HCEC 1CT (cell line): ENCODE data around the gene RNU1-2.
"Not testable (repeated sequence)": the region's sequence is repeated elsewhere in the genome, so short reads cannot be mapped to it uniquely, and the experiment has no call there.

Experiments
- DNase-seq: peaks from one replicate; pipeline ENCODE4 v3.0.0-alpha.2; 2017

The RNU1-2 gene

GRCh38 chr1:16911851-16912721 lies 16.3 kb downstream of the RNU1-2 start:
- DNase-seq, result not testable (repeated sequence)

DNA sequence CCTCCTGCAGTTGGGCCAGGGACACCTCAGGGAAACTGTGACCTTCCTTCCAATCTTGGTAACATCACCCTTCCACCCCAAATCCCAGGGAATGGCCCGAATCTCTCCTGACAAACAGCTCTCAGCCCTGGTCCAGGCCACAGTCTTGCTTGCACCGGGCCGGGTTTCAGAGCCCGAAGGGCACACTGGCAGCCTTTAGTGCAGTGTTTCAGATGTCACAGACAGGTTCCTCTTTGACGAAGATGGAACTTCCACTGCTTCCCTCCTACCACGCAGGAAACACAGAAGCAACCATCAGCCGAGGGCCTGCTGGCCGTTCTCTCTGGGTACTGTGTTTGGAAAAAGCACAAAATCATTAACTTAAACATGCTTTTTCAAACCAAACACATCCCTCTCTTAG lies 17.0 kb downstream of the RNU1-2 start:
- not testable (repeated sequence) for DNase-seq

DNA sequence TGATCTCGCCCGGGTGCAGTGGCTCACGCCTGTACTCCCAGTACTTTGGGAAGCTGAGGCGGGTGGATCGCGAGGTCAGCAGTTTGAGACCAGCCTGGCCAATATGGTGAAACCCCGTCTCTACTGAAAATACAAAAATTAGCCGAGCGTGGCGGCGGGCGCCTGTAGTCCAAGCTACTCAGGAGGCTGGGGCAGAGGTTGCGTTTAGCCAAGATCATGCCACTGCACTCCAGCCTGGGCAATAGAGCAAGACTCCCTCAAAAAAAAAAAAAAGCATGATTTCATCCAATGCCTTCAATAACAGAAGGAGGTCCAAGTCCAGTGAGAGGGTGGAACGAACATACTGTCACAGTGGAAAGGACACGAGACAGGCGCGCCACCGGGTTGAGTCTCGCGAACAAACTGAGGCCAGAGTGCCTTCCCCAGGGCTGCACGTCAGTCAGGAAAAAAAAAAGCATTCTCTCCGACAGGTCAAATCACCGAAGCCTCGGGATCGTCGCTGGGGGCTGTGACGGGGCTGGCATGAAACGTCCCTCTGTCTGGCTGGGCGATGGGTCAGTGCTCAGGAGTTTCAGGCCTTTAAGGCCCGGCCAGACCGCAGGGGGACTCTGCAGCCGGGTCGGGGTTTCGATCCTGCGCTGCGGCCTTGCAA lies 17.5 kb downstream of the RNU1-2 start:
- DNase-seq, result no peak

DNA sequence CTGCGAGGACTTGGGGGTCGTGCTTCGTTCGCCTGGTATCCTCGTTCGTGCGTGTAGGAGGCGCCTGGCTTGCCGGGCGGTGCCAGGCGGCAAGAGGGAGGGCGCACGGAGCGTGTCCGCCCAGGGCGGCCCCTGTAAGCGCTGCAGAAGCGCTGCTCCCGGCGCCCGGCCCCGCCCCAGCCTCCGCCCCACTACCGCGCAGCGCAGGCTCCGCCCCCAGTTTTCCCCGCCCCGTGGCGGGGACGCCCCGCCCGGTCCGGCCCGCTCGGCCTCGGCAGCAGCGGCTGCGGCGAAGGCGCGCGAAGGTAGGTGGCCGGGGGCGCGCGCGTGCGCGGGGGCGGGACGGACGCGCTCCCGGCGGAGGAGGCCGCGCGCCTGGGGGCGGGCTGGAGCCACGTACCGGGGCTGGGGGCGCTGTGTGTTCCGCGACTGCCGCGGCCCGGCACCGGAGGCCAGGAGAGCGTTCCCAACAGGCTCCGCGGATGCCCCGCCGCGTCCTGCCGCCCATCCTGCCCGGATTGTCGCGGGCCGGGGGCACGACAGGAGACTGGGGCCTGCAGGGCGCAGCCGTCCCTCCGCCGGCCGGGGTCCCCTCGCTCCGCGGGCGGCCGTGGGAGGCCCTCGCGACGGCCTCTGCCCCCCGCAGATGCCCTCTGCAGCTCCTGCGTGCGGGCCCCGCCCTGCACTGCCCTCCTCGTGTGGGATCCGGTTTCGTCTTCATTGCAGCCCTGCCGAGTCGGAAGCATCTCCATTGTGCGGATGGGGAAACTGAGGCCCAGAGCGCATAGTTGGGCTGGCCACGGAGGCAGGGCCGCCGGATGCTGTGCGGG lies 18.3 kb downstream of the RNU1-2 start:
- peak; percentile 94 for DNase-seq

GRCh38 chr1:16914928-16915626 lies 19.3 kb downstream of the RNU1-2 start:
- DNase-seq, result not testable (repeated sequence)

- DNase-seq, result no peak
These were observed 19.8 kb downstream of the RNU1-2 start for GRCh38 chr1:16915627-16915973.

DNA sequence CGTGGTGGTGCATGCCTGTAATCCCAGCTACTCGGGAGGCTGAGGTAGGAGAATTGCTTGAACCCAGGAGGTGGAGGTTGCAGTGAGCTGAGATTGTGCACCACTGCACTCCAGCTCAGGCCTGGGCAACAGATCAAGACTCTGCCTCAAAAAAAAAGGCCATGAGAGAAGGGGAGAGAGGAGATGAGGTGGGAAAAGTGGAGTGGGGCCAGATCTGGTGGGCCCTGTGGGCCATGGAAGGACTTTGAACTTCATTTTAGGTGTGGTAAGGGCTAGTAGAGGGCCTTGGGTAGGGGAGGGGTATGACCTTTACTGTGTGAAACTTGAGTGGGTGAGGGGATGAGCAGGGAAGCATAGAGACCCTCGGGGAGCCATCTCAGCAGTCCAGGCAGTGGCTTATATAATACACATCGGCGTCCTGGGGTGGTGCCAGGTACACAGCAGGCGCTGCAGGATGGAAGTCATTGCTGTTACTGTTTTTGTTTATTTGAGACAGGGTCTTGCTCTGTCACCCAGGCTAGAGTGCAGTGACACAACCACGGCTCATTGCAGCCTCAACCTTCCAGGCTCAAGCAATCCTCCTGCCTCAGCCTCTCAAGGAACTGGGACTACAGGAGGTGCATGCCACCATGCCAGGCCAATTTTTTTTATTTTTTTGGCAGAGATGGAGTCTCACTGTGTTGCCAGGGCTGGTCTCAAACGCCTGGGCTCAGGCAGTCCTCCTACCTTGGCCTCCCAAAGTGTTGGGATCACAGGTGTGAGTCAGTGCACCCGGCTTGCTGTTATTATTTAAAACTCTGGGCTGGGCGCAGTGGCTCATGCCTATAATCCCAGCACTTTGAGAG lies 20.5 kb downstream of the RNU1-2 start:
- DNase-seq, result not testable (repeated sequence)

GRCh38 chr1:16918371-16918770 lies 22.6 kb downstream of the RNU1-2 start:
- no peak for DNase-seq

GRCh38 chr1:16918936-16919665 lies 23.3 kb downstream of the RNU1-2 start:
- DNase-seq, result not testable (repeated sequence)

GRCh38 chr1:16920951-16921350 lies 25.2 kb downstream of the RNU1-2 start:
- DNase-seq, result no peak

DNA sequence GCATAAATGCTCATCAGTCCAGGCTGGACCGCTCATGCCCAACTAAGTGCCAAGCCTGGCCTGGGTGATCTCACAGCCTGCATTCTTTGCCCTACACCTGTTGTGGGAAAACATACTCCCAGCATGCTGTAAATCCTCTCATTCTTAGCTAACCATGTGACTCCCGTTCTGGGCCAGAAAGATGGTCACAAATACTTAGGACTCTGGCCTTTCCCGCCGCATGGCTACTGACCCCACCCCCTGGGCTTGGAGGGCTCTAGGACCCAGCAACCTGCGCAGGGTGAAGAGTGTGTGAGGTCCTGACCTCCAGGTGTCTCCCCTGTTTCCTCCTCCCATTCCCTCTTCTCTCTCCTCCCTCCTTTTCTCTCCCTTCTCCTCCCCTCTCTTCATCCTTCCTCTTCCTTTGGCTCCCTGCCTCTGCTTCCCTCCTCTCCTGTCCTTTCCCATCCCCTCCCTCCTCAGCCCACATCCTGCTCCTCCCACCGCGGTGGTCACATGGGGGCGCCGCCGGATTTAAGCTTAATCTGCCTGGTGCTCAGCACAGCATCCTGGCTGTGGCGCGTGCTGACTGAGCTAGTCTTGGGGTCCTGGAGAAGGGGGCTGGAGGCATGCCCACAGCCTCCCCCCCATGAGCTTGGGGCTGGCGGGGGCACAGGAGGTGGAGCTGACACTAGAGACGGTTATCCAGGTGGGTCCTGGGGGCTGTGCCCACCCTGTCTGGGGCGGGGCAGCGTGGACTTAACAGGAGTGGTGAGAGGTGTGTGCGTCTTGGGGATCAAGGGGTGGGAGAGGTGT lies 25.8 kb downstream of the RNU1-2 start, which contains the start of gene CROCC:
Gene CROCC, plus strand, starts transcription at position 541 of the 795 bp plus-strand sequence. Its CDS starts 88 bp downstream, at position 629.
- no peak for DNase-seq

- DNase-seq, result no peak
These were observed 26.7 kb downstream of the RNU1-2 start for GRCh38 chr1:16922466-16922865.

- no peak for DNase-seq
These were observed 27.2 kb downstream of the RNU1-2 start for GRCh38 chr1:16922885-16923431.

DNA sequence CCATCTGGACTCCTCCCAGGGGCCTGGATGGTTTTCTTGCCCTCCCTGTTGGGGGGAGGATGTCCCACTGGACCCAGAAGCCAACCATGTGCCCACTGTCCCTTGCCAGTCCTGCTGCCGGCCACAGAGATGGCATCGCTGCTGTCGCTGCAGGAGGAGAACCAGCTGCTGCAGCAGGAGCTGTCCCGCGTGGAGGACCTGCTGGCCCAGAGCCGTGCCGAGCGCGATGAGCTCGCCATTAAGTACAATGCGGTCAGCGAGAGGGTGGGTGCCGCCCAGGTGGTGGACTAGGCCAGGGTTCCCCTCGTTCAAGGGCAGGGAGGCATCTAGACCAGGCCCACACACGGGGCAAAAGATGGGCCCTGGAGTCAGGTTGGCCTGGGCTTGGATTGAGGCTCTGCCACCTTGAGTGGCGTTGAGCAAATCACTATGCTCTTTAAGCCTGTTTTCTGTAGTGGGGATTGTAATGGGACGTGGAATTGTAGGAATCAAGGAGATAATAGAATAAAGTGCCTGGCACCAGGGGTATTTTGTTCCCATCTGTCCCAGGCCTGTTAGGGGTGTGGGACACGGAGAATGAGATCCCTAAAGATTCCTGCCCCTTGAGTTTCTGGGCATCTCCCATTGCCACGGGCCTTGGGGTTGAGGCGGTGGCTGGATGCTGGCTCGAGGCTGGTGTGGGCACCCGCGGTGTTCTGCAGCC lies 28.6 kb downstream of the RNU1-2 start:
- DNase-seq, result no peak

- no peak for DNase-seq
These were observed 29.2 kb downstream of the RNU1-2 start for GRCh38 chr1:16924919-16925477.

GRCh38 chr1:16925635-16926490 lies 30.1 kb downstream of the RNU1-2 start:
- DNase-seq, result no peak

- no peak for DNase-seq
These were observed 30.8 kb downstream of the RNU1-2 start for GRCh38 chr1:16926491-16927073.
